Measurements from ENCODE around the gene N4BP2. TPM values are rescaled to one million over a fixed set of nuclear protein-coding genes. Genes with fewer than 3 reads are reported as not detected.

N4BP2 gene
- total RNA-seq, 1 experiment from 2014 or later = 20.6 TPM

GRCh38 chr4:40152637-40153036 is 96.0 kb downstream of the N4BP2 start:
- H3K27ac ChIP-seq = no peak overlapping the region
- H3K36me3 ChIP-seq = peaks cover 7% of the 10 kb centered on the region
- no peaks in the 10 kb centered on the region for H3K4me1 ChIP-seq
- no peak for DNase-seq
- peaks cover 2% of the 10 kb centered on the region; the same call in 1 of the 2 replicates for H3K9me3 ChIP-seq (replicated peaks)
- no peaks in the 10 kb centered on the region for H3K27me3 ChIP-seq
- no peak overlapping the region for H3K4me3 ChIP-seq

GRCh38 chr4:40157436-40157835 is 100.8 kb downstream of the N4BP2 start:
- H3K36me3 ChIP-seq = peaks cover 3% of the 10 kb centered on the region
- DNase-seq = no peak
- no peaks in the 10 kb centered on the region for H3K4me1 ChIP-seq
- H3K9me3 ChIP-seq (replicated peaks) = no peaks in the 10 kb centered on the region
- no peaks in the 10 kb centered on the region for H3K27me3 ChIP-seq
- H3K27ac ChIP-seq = no peak overlapping the region
- no peak overlapping the region for H3K4me3 ChIP-seq

- no peaks in the 10 kb centered on the region for H3K4me1 ChIP-seq
- H3K27ac ChIP-seq = no peak overlapping the region
- H3K27me3 ChIP-seq = no peaks in the 10 kb centered on the region
- DNase-seq = no peak
- no peaks in the 10 kb centered on the region for H3K9me3 ChIP-seq (replicated peaks)
- H3K4me3 ChIP-seq = no peak overlapping the region
- H3K36me3 ChIP-seq = no peaks in the 10 kb centered on the region; the same call in 1 of the 2 replicates
These were observed 103.6 kb downstream of the N4BP2 start for GRCh38 chr4:40160258-40160657.

- Histone ChIP-seq H3K36me3 (no peaks in the 10 kb centered on the region), H3K27ac (no peak overlapping the region), H3K9me3 (replicated peaks) (no peaks in the 10 kb centered on the region), H3K4me3 (no peak overlapping the region), H3K4me1 (no peaks in the 10 kb centered on the region), H3K27me3 (no peaks in the 10 kb centered on the region)
- no peak for DNase-seq
These were observed 107.8 kb downstream of the N4BP2 start for GRCh38 chr4:40164459-40164858.

- no peak for DNase-seq
- no peak overlapping the region for H3K4me3 ChIP-seq
- no peaks in the 10 kb centered on the region for H3K9me3 ChIP-seq (replicated peaks)
- no peaks in the 10 kb centered on the region for H3K36me3 ChIP-seq
- H3K27me3 ChIP-seq = no peaks in the 10 kb centered on the region
- no peaks in the 10 kb centered on the region for H3K4me1 ChIP-seq
- no peak overlapping the region for H3K27ac ChIP-seq
These were observed 109.3 kb downstream of the N4BP2 start for GRCh38 chr4:40165916-40166315.

- Histone ChIP-seq H3K9me3 (replicated peaks) (no peaks in the 10 kb centered on the region), H3K27ac (no peak overlapping the region)
These were observed 111.4 kb downstream of the N4BP2 start for GRCh38 chr4:40168070-40168469.

GRCh38 chr4:40170588-40170987 is 113.9 kb downstream of the N4BP2 start:
- Histone ChIP-seq H3K4me3 (no peak overlapping the region), H3K9me3 (replicated peaks) (no peaks in the 10 kb centered on the region), H3K4me1 (no peaks in the 10 kb centered on the region), H3K27me3 (no peaks in the 10 kb centered on the region), H3K27ac (no peak overlapping the region), H3K36me3 (no peaks in the 10 kb centered on the region)
- DNase-seq = no peak

More at GRCh38 chr4:40168070-40168469, 111.4 kb downstream of the N4BP2 start:
- no peaks in the 10 kb centered on the region for H3K4me1 ChIP-seq
- no peaks in the 10 kb centered on the region for H3K36me3 ChIP-seq
- DNase-seq = no peak
- no peak overlapping the region for H3K4me3 ChIP-seq
- H3K27me3 ChIP-seq = no peaks in the 10 kb centered on the region

GRCh38 chr4:40173470-40173875 is 116.8 kb downstream of the N4BP2 start:
- Histone ChIP-seq H3K36me3 (no peaks in the 10 kb centered on the region), H3K27ac (no peak overlapping the region), H3K27me3 (no peaks in the 10 kb centered on the region), H3K4me3 (no peak overlapping the region), H3K4me1 (peaks cover 12% of the 10 kb centered on the region), H3K9me3 (replicated peaks) (no peaks in the 10 kb centered on the region)
- no peak for DNase-seq

GRCh38 chr4:40176602-40177001 is 120.0 kb downstream of the N4BP2 start:
- no peak overlapping the region for H3K27ac ChIP-seq
- no peaks in the 10 kb centered on the region for H3K36me3 ChIP-seq
- H3K9me3 ChIP-seq (replicated peaks) = no peaks in the 10 kb centered on the region; the same call in 1 of the 2 replicates
- H3K4me1 ChIP-seq = peaks cover 12% of the 10 kb centered on the region
- peak; percentile 37 to 51 for DNase-seq
- peak overlapping the region; percentile 25 for H3K4me3 ChIP-seq
- no peaks in the 10 kb centered on the region for H3K27me3 ChIP-seq

- Histone ChIP-seq H3K27me3 (no peaks in the 10 kb centered on the region), H3K36me3 (no peaks in the 10 kb centered on the region), H3K27ac (peak overlapping the region; percentile 87), H3K4me1 (peaks cover 12% of the 10 kb centered on the region), H3K4me3 (peak overlapping the region; percentile 47; the same call in 1 of the 2 replicates), H3K9me3 (replicated peaks) (no peaks in the 10 kb centered on the region; the same call in 1 of the 2 replicates)
- peak in 1 of 2 experiments; percentile 25 for DNase-seq
These were observed 120.9 kb downstream of the N4BP2 start for GRCh38 chr4:40177591-40177990.

GRCh38 chr4:40178672-40179071 is 122.0 kb downstream of the N4BP2 start:
- DNase-seq = peak; percentile 89 to 97
- peaks cover 12% of the 10 kb centered on the region for H3K4me1 ChIP-seq
- H3K4me3 ChIP-seq = peak overlapping the region; percentile 47
- peak overlapping the region; percentile 87 for H3K27ac ChIP-seq
- H3K9me3 ChIP-seq (replicated peaks) = no peaks in the 10 kb centered on the region; the same call in 1 of the 2 replicates
- no peaks in the 10 kb centered on the region for H3K36me3 ChIP-seq
- H3K27me3 ChIP-seq = no peaks in the 10 kb centered on the region

- H3K4me1 ChIP-seq = peaks cover 12% of the 10 kb centered on the region
These were observed 122.7 kb downstream of the N4BP2 start for GRCh38 chr4:40179360-40179759.

GRCh38 chr4:40180356-40180755 is 123.7 kb downstream of the N4BP2 start:
- Histone ChIP-seq H3K9me3 (replicated peaks) (no peaks in the 10 kb centered on the region; the same call in 1 of the 2 replicates), H3K36me3 (no peaks in the 10 kb centered on the region), H3K4me1 (peaks cover 12% of the 10 kb centered on the region), H3K27me3 (no peaks in the 10 kb centered on the region), H3K4me3 (no peak overlapping the region), H3K27ac (no peak overlapping the region)
- no peak for DNase-seq

More at GRCh38 chr4:40179360-40179759, 122.7 kb downstream of the N4BP2 start:
- H3K27me3 ChIP-seq = no peaks in the 10 kb centered on the region
- H3K36me3 ChIP-seq = no peaks in the 10 kb centered on the region
- H3K9me3 ChIP-seq (replicated peaks) = no peaks in the 10 kb centered on the region; the same call in 1 of the 2 replicates
- no peak overlapping the region for H3K4me3 ChIP-seq
- H3K27ac ChIP-seq = peak overlapping the region; percentile 87
- no peak for DNase-seq

GRCh38 chr4:40182001-40182400 is 125.4 kb downstream of the N4BP2 start:
- Histone ChIP-seq H3K9me3 (replicated peaks) (no peaks in the 10 kb centered on the region; the same call in 1 of the 2 replicates), H3K36me3 (no peaks in the 10 kb centered on the region), H3K4me1 (peaks cover 7% of the 10 kb centered on the region), H3K27ac (no peak overlapping the region), H3K27me3 (no peaks in the 10 kb centered on the region), H3K4me3 (no peak overlapping the region)
- DNase-seq = no peak

- H3K9me3 ChIP-seq (replicated peaks) = no peaks in the 10 kb centered on the region; the same call in 1 of the 2 replicates
- peaks cover under 1% of the 10 kb centered on the region; the same call in 1 of the 2 replicates for H3K4me1 ChIP-seq
- no peak overlapping the region for H3K27ac ChIP-seq
These were observed 126.3 kb downstream of the N4BP2 start for GRCh38 chr4:40182954-40183353.

More at GRCh38 chr4:40182954-40183353, 126.3 kb downstream of the N4BP2 start:
- DNase-seq = no peak
- H3K27me3 ChIP-seq = no peaks in the 10 kb centered on the region
- H3K4me3 ChIP-seq = no peak overlapping the region
- no peaks in the 10 kb centered on the region for H3K36me3 ChIP-seq

All from SJCRH30 (cell line).